Ovary (tissue), 9 donors: ENCODE results near the gene AMER3. TPM values are rescaled to one million over a fixed set of nuclear protein-coding genes. Genes with fewer than 3 reads are reported as not detected.

Experiments
- DNase-seq, 5 donors: peaks; one replicate each; pipeline ENCODE4 v3.0.0-alpha.2; 2019 to 2020
- H3K27ac ChIP-seq, 2 donors: fragments of 200-600 bp; one replicate each; pipeline versions ENCODE4 v1.5.1 to v1.8.0; 2019 to 2022
- H3K27me3 ChIP-seq: fragments of 200-600 bp; one replicate; pipeline ENCODE4 v1.8.0; 2022
- H3K36me3 ChIP-seq: fragments of 200-600 bp; sonication (generic); one replicate; pipeline ENCODE4 v1.5.1; 2019
- H3K4me1 ChIP-seq: one replicate; pipeline ENCODE4 v1.8.1; 2013; ENCODE audit warnings: mild to moderate bottlenecking, moderate library complexity; ENCODE audit not compliant: insufficient read depth
- H3K4me3 ChIP-seq: fragments of 200-600 bp; sonication (generic); one replicate; pipeline ENCODE4 v1.5.1; 2017
- H3K9me3 ChIP-seq, 2 donors: fragments of 200-600 bp in 1 of 2; sonication (generic) in 1 of 2; one replicate each; pipeline versions ENCODE4 v1.5.1 to v1.8.1; 2013 to 2019; ENCODE audit warnings: mild to moderate bottlenecking in 1 of 2, moderate library complexity in 1 of 2
- CTCF ChIP-seq, 3 donors: fragments of 450-650 bp in 2 of 3; fragments of 200-600 bp in 1 of 3; IDR thresholded peaks; one replicate each; pipeline versions ENCODE4 v1.5.1 to v1.8.0; 2016 to 2022; ENCODE audit warnings: antibody characterized with exemption in 3 of 3, mild to moderate bottlenecking in 1 of 3
- EP300 ChIP-seq: sonication (generic); formaldehyde crosslinking; IDR thresholded peaks from one replicate; pipeline ENCODE4 v1.6.1; 2017; ENCODE audit warnings: antibody characterized with exemption
- POLR2A ChIP-seq: fragments of 450-650 bp; IDR thresholded peaks from one replicate; pipeline ENCODE4 v1.6.1; 2017; ENCODE audit warnings: antibody characterized with exemption, mild to moderate bottlenecking, moderate library complexity
- WGBS, 3 donors: extraction: QIAGEN DNeasy Blood & Tissue Kit in 1 of 3; methylation state at CpG; one replicate each; pipeline versions ENCODE4 v1.1.5 to v1.1.7; 2013 to 2017; 5-methylcytosine and 5-hydroxymethylcytosine counted together
- intact Hi-C, 4 donors: fragments of 100-400 bp; cut with DNase I; formaldehyde crosslinking; loops; one replicate each; pipeline versions ENCODE4 v1.11.0 to v1.15.1; 2022 to 2023
- polyA plus RNA-seq, 2 donors: library from polyadenylated mRNA; stranded (reverse); fragments of 200-250 nt in 1 of 2; fragments of 350-450 nt in 1 of 2; fragmentation: Illumina TruSeq in 1 of 2; extraction: RNeasy Lipid Tissue Mini Kit (QIAGEN cat#74804) in 1 of 2; gene quantifications; one replicate each; pipeline ENCODE4 v1.2.3, GENCODE V29; 2013 to 2014
- total RNA-seq, 7 donors: library from RNA; depleted of rRNA in 2 of 7; stranded (reverse); fragments of >200 nt in 2 of 7; fragmentation: NEBNext Ultra II Directional in 3 of 7; extraction: Animal tissue kit (Norgen Biotek cat#: 25700) in 3 of 7; gene quantifications; one replicate each; pipeline versions ENCODE4 v1.1.0 to v1.2.4, GENCODE V29; 2016 to 2023
- donor health status: DM: no; HTN: no; CAD: no; lungs with moderate emphysema.
- donor health status: DM: no; HTN: no; CAD: no.
- donor health status: Bipolar disorder and iron deficiency.
- donor health status: DM: yes; HTN: yes; CAD: no.
- donor health status: DM: no; HTN: no; CAD: no.
- donor health status: DM: yes; HTN: yes; CAD: no.

The AMER3 gene
- total and polyA plus RNA-seq, 9 donors = not detected

GRCh38 chr2:130724455-130724854 is 30.9 kb upstream of the AMER3 start:
- Histone ChIP-seq H3K27ac (no peak overlapping the region), H3K27me3 (no peaks in the 10 kb centered on the region), H3K9me3 (no peaks in the 10 kb centered on the region), H3K36me3 (no peaks in the 10 kb centered on the region), H3K4me1 (peaks cover 1% of the 10 kb centered on the region), H3K4me3 (no peak overlapping the region)
- TF ChIP-seq POLR2A (no peak), EP300 (no peak), CTCF (IDR thresholded peaks at IDR 0.05) (no peak)
- intact Hi-C loops = no loop called here
- DNase-seq = no peak
- WGBS, 3 donors = 86 to 91% (median 87%) methylated on average over 2 of the region's 2 CpGs

GRCh38 chr2:130726614-130727180 is 28.6 kb upstream of the AMER3 start:
- H3K9me3 ChIP-seq = no peaks in the 10 kb centered on the region
- peaks cover 1% of the 10 kb centered on the region for H3K4me1 ChIP-seq
- 5 to 7% (median 6%) methylated on average over 18 to 20 of the region's 20 CpGs for WGBS, 3 donors
- H3K36me3 ChIP-seq = no peaks in the 10 kb centered on the region
- H3K27me3 ChIP-seq = no peaks in the 10 kb centered on the region
- no peak for TF ChIP-seq CTCF (IDR thresholded peaks at IDR 0.05)
- no peak for TF ChIP-seq POLR2A
- TF ChIP-seq EP300 = no peak
- peak overlapping the region in 1 of 2 donors; percentile 38 for H3K27ac ChIP-seq
- no peak for DNase-seq
- intact Hi-C loops = no loop called here
- H3K4me3 ChIP-seq = peak overlapping the region; percentile 41

- Histone ChIP-seq H3K36me3 (no peaks in the 10 kb centered on the region), H3K27me3 (no peaks in the 10 kb centered on the region), H3K9me3 (no peaks in the 10 kb centered on the region), H3K4me3 (peak overlapping the region; percentile 41), H3K4me1 (peaks cover 1% of the 10 kb centered on the region), H3K27ac (peak overlapping the region in 1 of 2 donors; percentile 38)
- peak; percentile 62 to 82 (median 69) for DNase-seq
- intact Hi-C loops = no loop called here
- WGBS, 3 donors = 0 to 2% (median 0%) methylated on average over 44 to 48 of the region's 48 CpGs
- TF ChIP-seq EP300 = no peak
Measured at GRCh38 chr2:130727286-130727924, 27.9 kb upstream of the AMER3 start.

GRCh38 chr2:130728007-130728454 is 27.3 kb upstream of the AMER3 start:
- intact Hi-C loops = no loop called here
- Histone ChIP-seq H3K4me3 (peak overlapping the region; percentile 41), H3K4me1 (peaks cover 1% of the 10 kb centered on the region), H3K27me3 (no peaks in the 10 kb centered on the region), H3K27ac (no peak overlapping the region), H3K9me3 (no peaks in the 10 kb centered on the region), H3K36me3 (no peaks in the 10 kb centered on the region)
- TF ChIP-seq CTCF (IDR thresholded peaks at IDR 0.05) (no peak), POLR2A (no peak), EP300 (no peak)
- DNase-seq = no peak
- 10 to 12% (median 11%) methylated on average over 12 of the region's 12 CpGs for WGBS, 3 donors
